ENCODE measurements around the gene SAMD4B.

DNA sequence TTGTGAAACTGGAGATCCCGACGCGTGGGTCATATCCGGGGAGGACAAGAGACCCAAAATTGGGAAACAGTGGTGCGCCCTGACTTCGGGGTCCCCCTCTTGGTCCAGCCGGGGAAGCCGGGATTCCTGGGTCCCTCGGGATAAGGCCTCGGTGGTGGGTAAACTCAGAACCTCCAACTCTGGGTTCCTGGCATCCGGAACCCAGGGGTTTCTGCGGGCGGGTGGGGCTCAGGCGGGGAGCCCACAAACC is 65.1 kb downstream of the SAMD4B start:
- no peak for TF ChIP-seq CTCF (IDR thresholded peaks at IDR 0.05 in 8 of 11, conservative IDR thresholded peaks at IDR 0.05 in 3 of 11)
- no peak for TF ChIP-seq POLR2A (IDR thresholded peaks at IDR 0.05)
